GM18873 (cell line): ENCODE results near the gene EXOC4.

ENCODE experiments used
- ATAC-seq: cut with Tn5 transposase; IDR thresholded peaks from one replicate; pipeline ENCODE4 v1.9.1; 2021; ENCODE audit warnings: mild to moderate bottlenecking, moderate library complexity, moderate number of reproducible peaks; ENCODE audit not compliant: unreplicated experiment, low FRiP score

The EXOC4 gene

DNA sequence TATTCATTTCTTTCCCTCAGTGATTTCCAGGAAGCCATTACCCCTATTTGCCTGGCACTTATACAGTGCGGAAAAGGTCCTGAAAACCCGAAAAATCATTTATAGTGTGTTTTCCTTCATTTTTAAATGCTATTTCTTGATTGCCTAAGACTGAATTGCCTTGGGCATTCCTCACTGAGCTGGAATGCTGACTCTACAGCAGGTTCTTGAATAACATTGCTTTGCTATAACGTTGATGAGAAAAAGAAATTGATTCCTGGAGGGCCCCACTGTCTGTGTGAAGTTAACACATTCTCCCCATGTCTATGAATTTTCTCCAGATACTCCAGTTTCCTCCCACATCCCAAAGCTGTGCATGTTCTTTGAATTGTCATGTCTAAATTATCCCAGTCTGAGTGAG is 308.5 kb downstream of the EXOC4 start:
- no peak for ATAC-seq

DNA sequence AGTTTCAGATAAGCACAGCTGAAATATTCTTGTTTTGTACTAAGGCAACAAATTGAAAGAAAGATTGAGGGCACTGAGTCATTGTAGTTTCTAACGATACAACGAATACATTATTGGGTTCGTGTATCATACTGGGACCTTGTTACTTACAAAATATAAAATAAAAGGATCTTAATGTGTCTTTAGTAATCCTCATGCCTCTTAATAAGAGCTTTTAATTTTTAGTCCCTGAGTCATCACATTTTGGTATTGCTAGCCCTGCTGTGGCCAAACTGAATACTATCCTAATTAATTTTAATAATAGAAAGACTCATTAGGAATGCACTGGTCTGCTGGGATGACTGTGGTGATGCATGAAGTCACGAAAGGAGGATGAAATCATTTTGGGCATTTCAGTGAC is 309.7 kb downstream of the EXOC4 start:
- ATAC-seq: no peak

GRCh38 chr7:133563251-133563650 is 310.4 kb downstream of the EXOC4 start:
- ATAC-seq: no peak

GRCh38 chr7:133564484-133564883 is 311.6 kb downstream of the EXOC4 start:
- no peak for ATAC-seq

- no peak for ATAC-seq
Observed at GRCh38 chr7:133568544-133568943, 315.7 kb downstream of the EXOC4 start.

DNA sequence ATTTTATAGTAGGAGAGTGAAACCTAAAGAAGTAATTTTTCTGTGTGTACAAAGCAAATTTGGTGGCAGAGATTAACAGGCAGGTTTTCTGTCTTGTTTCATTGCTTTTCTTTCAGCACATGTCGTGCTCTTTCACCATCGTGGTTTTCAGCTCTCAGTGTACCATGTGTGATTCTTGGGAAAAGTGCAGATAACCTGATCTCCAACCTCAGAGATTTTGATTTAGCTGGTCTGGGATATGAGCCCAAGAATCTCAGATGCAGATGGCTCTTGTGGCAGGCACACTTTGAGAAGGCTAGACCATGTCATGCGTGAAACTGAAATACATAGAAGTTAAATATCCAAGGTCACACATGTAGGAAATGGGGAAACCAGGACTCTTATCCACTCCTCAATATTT is 317.4 kb downstream of the EXOC4 start:
- ATAC-seq: no peak

DNA sequence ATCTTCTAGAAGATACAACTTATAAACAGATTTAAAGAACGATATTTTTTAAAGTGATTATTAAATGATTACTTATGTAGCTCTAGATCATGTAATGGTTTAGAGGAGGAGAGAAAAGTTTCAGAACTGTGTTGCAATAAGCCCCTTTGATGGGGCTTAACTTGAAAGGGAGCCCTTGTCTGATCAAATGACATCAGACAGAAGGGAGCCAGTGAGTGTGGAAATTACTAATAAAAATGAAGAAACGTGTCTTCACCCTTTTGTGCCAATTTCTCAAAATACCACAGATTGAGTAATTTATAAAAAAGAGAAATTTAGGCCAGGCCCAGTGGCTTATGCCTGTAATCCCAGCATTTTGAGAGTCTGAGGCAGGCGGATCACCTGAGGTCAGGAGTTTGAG is 318.2 kb downstream of the EXOC4 start:
- ATAC-seq: no peak

GRCh38 chr7:133572087-133572486 is 319.2 kb downstream of the EXOC4 start:
- no peak for ATAC-seq

GRCh38 chr7:133572843-133573242 is 320.0 kb downstream of the EXOC4 start:
- no peak for ATAC-seq

DNA sequence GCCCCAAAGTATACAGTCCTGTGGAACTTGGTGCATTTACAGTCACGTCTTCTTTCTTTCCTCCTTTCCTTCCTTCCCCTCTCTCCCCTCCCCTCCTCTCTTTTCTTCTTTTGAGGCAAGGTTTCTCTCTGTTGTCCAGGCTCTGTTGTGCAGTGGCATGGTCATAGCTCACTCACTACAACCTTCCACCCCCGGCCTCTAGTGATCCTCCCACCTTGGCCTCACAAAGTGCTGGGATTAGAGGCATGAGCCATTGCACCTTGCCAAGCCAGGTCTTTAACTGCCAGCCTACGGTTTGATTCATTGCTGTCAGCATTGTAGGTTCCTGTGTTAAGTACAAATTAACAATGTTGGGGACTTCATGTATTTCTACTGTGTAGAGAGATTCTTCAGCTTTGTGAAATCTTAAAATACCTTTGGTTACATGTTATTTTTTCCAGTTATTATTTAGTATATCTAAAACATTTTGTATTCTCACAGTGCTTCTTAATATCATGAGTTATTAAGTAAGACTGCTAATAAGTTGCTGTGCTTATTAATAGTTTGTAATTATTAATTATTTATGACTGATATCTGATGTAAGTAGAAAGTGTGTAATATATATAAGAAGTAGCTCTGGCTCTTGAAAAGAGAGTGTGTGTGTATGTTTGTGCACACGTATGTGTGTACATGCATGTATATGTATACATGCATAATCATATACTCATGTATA is 320.8 kb downstream of the EXOC4 start:
- ATAC-seq: no peak

DNA sequence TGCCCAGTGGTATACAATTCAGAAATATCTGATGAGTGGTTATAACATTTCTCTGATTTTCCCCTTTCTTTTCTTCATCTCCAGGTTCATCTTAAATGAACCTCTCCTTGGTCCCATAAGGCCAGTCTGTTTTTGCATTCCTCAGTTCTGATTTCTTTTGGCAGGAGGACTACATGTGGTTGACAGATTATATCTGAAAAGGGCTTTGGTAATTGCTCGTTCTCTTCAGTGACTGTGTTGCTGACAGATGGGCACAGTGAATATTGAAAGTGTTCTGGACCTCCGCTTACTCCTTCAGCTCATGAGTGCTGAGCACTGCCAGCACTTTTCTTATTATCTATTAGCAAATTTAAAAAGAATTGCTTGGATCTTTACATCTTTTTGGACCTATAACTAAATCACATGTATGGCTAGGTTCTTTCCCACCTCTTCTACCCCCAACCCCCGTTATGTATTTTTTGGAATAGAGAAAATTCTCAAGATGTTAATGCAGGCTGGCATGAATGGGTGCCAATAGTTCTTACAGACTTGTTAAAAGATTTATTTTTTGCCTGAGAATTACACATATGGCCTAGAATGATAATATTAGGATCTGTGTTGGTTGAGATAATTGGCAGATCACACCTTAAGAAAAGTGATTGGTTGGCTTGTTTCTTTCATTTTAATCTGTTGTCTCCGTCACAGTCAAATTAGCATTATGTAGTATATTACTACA is 323.0 kb downstream of the EXOC4 start:
- ATAC-seq: no peak

- no peak for ATAC-seq
Observed at GRCh38 chr7:133576612-133577168, 323.8 kb downstream of the EXOC4 start.

DNA sequence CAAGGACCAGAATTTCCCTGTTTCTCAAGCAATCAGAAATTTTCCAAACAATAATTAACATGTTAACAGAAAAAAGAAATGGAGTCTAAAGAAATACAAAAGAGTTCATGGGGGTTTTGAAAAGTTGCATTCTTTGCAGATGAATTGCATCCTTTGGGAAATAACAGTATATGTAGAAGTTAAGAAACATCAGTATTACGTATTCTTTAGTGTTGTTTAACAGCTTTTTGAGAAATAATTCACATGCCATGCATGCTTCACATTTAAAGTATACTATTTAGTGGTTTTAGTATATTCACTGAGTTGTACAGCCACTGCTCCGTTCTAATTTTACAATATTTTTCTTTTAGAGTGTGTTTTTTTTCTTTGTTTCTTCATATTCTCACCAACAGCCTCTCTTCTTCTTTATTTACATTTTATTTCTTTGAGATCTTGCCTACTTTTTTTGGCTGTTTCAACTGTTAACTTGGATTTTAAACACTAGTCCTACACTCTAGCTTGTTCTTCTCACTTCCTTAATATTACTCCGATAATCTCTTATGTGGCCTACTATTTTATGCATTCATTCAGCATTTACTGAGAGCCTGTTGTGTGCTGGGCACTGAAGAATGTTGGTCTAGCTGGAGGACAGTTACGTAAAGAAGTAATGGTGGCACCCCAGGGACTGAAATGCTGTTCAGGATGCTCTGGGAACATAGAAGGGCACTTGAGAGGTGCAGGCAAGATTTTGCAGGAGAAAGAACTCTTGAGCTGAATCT is 330.1 kb downstream of the EXOC4 start:
- ATAC-seq: no peak

DNA sequence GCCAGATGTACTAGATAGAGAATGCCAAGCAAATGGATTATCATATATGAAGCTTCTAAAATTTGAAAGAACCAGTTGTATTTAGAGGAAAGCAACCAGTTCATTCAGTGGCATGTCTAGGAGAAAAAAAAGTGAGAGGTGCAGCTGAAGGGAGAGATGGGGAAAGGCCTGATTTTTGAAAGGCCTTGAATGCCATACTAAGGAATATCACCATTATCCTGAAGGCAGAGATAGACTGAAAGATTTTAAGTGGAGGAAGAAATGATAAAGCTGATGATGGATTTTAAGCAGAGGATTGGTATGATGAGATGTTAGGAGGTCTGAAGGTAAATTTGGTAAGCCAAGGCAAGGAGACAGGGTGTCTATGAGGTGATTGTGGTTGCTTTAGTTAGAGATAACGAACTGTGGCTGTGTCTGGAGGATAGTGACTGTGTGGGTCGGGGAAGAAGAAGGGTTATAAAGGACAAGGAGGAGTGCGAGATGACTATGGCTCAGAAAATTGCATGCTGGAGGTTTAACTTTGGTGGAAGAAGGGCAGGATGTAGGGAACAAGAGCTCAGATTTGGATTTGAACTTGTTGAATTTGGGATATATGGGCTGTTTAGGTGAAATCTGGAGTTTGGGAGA is 330.8 kb downstream of the EXOC4 start:
- no peak for ATAC-seq

- no peak for ATAC-seq
Observed at GRCh38 chr7:133584956-133585668, 332.2 kb downstream of the EXOC4 start.

- ATAC-seq: no peak
Observed at GRCh38 chr7:133586253-133586652, 333.4 kb downstream of the EXOC4 start.

- no peak for ATAC-seq
Observed at GRCh38 chr7:133587903-133588302, 335.0 kb downstream of the EXOC4 start.

DNA sequence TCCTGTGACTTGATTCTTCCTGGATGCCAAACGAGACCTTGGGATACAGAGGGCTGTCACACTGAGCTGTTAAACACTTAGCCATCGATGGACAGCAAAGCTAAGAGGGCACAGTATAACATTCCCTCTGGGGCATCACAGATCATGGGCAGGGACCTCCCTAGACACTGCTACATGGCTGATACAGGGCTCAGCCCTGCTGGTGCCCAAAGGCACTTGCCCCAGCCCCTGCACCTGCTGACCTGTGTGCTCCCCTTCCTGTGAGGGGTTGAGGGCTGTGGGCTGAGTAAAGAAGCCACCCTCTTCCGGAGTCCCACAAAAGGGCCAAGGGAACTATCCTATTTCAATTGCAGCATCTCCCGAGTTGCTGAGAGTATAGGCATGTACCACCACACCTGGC is 337.9 kb downstream of the EXOC4 start:
- no peak for ATAC-seq

DNA sequence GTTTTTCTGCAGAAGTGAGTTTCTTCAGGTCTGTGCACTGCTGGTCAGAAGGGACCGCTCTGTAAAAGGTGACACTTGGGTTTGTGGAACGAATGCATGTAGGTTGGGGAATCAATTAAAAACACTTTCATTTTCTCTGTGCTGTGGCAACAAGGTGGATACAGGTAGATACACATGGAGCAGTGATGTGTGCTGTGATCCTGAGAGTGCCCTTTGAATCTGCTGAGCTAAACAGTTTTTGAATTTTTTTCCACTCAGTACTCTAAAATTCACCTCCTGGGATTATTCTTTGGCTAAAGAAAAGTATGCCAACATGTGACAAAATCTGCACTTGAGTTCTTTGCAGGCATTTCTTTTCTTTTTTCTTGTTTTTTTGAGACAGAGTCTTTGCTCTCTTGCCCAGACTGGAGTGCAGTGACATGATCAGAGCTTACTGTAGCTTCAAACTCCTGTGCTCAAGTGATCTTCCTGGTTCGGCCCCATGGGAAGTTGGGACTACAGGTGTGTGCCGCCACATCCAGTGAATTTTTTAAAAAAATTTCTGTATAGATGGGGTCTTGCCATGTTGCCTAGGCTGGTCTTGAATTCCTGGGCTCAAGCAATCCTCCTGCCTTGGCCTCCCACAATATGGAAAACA is 338.9 kb downstream of the EXOC4 start:
- ATAC-seq: no peak

GRCh38 chr7:133593561-133593960 is 340.7 kb downstream of the EXOC4 start:
- ATAC-seq: no peak
